GM18951 (cell line): Measurements from ENCODE around the gene MACROD2.

Experiments
- POLR2A ChIP-seq: IDR thresholded peaks from 4 replicates; pipeline ENCODE4 v1.6.1; 2011; ENCODE audit warnings: mild to moderate bottlenecking; ENCODE audit not compliant: insufficient read length, insufficient read depth; ENCODE audit errors: extremely low read depth
- in situ Hi-C: fragments of 300-500 bp; cut with MboI; formaldehyde crosslinking; loops from one replicate; pipeline ENCODE4 v1.12.0; 2022; ENCODE audit warnings: low sequenced_read_pairs, mixed read lengths, inconsistent platforms; ENCODE audit not compliant: unreplicated experiment

Gene MACROD2

DNA sequence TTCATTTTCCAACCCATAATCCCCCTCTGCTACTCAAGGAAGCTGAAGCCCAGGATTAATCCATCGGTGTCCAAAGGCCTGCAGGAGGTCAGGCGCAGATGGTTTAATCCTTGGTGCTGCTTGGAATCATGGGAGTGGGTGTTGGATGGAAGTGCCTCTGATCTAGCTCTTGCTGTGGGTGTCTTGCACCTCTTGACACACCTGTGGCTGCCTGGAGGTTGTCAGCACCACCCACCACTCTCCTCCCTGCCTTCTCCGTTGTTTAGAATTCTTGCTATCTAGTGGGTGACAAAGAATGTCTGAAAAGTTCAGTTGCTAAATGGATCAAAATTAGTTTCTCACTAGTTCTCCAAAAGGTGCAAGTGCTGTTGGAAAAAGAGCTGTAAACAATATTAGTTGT, 1416.5 kb downstream of the MACROD2 start:
- TF ChIP-seq POLR2A = no peak
- in situ Hi-C loops = no loop called here

DNA sequence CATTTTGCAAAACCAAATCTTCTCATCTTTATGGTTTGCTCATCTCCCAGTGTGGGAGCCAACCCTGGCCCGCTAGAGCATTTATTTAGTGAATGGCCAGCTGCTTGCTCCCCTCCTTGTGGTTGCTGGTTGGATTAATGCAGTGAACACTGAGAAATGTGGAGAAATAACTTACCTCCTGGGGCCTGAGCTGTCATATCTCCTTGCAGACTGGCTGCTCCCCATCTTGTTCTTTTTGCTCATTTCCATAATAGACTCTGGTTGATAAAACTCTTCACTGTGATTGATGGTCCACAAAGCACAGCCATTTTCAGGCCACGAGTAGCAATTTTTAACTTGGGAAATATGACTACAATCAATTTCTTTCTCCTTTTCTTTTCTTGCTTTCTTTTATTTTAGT, 1420.6 kb downstream of the MACROD2 start:
- in situ Hi-C loops = no loop called here
- TF ChIP-seq POLR2A = no peak

DNA sequence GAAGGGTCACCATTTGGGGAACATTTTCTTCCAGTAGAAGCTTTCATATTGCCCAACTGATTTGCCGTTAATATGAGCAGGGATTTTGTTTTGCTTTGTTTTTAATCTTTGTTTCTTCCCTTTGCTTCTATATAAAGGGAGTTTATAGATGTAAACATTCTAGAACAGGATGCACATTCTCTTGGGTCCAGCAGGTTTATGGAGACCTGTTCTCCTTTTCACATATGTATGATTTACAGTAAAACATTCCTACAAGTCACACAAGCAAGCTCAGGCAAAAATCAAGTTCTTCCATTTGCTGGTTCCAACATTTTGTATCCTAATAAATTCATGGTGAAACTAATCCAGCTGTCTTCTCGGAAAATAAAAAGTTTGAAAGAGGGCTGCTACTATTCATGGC, 1424.5 kb downstream of the MACROD2 start:
- in situ Hi-C loops = no loop called here
- TF ChIP-seq POLR2A = no peak

DNA sequence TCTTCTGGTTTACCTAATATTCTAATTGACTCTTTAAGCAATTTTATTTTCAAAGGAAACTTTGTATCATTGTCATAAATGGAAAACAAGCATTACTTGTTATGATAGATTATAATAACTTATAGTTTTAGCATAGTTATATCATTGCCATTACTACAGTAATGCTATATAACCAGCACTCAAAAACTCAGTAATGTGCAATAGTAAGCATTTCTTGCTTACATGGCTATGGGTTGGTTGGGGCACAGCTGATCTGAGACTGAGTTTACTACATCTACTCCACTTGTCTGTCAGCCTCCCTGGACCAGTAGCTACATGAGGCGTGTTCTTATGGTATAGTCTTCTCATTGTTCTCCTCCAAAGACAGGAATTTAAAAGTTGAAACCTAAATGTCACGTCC, 1427.7 kb downstream of the MACROD2 start:
- in situ Hi-C loops = no loop called here
- TF ChIP-seq POLR2A = no peak

DNA sequence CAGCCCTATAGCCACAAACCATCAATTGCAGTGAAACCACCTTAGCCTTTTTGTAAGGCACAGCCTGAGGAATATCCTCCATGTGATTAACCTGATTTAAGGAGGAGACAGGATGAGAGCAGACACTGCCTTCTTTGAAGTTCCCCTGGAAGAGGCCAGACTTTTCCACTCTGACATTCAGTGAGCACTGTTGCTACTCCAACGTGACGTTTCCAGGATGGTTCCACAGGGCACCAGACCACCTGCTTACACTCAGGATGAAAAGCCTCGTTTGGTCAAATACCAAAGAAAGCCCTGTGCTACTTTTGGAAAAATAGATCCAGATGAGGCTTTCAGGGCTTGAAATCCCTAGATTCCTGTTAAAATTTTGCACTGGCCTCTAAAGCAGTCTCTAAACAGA, 1444.2 kb downstream of the MACROD2 start:
- no peak for TF ChIP-seq POLR2A
- in situ Hi-C loops = no loop called here

DNA sequence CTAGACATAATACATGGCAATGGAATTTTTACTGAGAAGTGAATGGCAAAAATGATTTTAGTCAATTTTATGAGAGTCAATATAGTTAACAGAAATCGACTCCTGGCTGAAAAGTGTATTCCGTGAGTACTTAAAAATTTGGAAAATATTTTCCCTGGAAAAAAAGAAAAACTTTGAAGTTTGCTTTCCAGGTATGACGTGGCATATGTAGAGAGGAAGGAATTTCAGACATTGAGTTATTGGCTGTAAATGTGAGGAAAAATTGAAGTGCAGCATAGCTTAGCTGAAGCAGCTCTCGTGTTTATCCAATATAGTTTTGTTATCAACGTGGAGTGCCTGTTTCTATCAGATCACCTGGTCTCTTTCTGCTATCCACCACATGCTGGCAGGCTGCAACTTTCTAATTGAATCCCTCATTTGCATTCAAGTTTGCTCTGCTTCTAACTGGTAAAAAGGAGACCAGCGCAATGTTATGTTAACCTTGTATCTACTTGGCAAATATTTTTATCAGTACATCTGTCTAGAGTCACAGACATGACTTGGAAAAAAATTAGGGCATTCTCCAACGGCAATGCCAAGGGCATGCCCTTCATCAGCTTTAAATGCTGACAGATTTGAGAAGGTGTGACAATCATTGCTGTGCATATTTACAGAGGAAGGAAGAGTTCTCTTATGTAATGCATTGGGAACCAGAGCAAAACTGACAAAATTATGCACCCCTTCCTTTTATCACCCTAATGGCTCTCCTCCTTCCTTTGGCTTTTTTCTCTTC, 1444.9 kb downstream of the MACROD2 start:
- TF ChIP-seq POLR2A = no peak
- in situ Hi-C loops = no loop called here

DNA sequence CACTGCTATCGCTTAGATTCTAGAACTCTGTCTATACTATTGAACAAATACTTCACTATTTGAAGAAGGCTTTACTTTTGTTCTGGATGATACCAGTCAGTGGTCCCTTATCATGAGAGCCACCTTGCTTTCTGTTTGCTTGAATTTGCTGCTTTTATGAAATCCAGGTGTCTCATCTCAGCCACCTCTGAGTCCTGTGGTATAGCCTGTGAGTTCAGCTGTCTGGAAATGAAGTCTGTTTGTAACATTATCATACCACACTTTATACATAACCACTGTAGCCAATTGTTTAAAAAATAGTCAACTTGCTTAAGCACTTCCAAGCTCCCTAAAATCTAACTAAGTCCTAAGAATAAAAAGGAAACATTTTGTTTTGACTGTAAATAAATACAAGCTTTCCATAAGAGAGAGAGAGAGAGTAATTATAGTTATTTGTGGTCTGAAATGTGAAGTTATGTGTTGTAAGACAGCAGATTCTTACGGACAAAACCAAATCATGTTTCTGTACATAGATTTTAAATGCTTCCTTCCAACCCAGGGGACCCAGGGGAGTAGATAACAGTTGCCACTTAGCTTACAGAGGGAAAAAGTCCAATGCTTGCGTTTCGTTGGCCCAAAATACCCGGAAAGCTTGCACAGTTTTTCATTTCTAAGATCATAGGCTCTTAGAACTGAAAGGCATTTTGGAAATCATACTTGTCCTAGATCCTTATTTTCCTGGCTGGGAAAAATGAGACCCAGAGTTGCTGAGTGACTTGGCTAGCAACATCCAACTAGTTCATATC, 1449.9 kb downstream of the MACROD2 start:
- in situ Hi-C loops = no loop called here
- no peak for TF ChIP-seq POLR2A

DNA sequence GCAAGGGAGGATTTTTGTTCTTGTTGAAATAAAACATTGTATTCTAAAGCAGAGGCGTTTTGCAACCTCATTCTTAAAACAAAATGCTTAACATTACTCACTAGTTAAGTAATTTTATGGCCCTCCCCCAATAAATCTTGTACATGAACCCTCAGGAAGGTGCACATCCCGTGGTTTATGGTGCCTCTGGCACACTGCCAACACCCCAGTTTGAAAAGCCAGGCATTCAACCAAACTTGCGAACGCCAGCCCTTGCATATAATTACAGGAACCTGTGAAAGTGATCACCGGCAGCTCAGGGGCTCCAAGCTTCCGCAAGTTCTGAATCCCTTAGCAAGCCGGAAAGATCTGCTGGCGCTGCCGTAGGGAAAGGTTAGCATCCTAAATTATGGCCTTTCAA, 1451.1 kb downstream of the MACROD2 start:
- in situ Hi-C loops = no loop called here
- no peak for TF ChIP-seq POLR2A

DNA sequence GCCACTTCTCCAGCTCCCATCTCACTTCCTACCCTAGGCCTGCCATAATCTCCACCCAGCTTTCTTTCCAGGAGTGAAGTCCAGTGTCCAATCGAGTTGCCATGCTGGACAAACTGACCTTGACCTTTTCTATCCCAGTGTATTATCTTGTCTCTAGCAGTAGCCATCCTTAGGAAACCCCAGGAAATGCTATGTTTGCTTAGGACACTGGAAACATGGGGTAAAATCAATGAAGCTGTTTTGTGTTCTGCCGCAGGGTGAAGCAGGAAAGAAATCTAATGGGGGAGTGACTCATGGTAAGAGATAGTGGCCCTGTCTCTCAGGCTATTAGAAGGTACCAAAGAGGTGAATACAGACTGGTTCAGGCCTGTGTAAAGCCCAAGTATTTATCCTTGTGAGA, 1452.2 kb downstream of the MACROD2 start:
- in situ Hi-C loops = no loop called here
- no peak for TF ChIP-seq POLR2A

DNA sequence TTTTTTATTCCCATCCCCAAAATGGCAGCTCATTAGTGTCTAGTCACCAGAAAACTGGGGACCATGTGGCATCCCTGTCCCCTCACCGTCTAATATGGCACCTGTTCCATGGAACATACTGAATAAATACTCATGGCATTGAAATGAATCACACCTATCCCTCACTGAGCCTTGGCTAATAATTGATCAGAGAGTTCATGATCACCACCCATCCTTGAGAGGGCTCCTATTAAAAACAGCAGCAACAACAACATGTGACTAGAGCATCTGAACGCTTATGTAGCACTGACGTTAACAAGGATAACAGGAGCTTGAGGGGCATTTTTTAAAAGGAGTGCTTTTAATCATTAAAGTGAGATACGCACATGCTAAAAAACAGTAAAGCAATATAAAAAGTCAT, 1453.7 kb downstream of the MACROD2 start:
- in situ Hi-C loops = no loop called here
- no peak for TF ChIP-seq POLR2A

DNA sequence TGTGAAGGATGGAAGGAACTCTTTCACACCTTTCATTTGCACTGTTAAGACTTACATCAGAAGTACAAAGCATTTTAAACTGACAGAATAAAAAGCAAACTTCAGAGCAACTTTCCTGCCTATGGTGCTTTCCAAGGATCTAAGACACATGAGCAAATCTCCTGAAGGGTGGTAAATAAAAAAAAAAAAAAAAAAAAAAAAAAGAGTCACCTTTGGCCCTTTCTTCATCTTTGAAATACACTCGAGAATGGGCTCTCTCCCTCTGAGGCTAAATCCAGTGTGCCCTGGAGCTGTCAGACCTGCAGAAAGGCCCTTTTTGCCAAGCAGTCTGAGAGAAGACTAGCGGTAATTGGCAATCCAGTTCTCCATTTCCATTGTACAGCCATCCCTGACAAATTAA, 1455.9 kb downstream of the MACROD2 start:
- TF ChIP-seq POLR2A = no peak
- in situ Hi-C loops = no loop called here

DNA sequence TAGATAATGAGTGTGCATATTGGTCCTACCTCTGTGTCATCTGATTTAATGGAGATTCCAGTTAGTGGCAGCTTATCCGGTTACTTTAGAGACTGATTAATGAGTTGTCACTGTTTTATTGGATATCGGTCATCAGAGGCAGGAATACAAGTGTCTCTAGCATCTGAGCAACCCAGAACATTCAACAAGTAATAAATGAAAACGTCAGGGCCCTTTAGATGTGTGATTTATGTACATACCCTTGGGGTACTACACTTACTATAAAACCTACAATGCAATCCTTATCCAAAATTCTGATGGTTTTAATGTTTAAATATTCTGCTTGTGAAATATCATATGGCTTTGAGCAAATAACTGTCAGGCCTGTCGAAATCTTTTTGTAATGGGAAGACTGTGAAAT, 1460.0 kb downstream of the MACROD2 start:
- TF ChIP-seq POLR2A = no peak
- in situ Hi-C loops = no loop called here

DNA sequence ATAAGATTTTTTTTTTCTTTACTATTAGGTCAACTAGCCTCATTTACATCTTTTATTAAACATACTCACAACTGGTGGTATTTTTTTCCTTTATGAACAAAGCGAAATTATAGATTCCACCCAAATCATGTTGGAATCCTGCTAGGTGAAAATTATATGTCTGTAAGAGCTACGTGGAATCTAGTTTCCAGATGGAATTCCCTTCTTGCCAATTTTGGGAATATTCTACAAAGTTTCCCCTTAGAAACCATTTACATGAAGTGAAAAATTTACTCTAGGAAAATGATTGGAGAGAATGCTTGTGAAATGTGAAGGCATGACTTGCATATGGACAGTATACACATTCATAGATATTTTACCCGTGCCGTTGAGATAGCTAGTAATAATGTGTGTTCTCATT, 1466.6 kb downstream of the MACROD2 start:
- no peak for TF ChIP-seq POLR2A
- in situ Hi-C loops = no loop called here

DNA sequence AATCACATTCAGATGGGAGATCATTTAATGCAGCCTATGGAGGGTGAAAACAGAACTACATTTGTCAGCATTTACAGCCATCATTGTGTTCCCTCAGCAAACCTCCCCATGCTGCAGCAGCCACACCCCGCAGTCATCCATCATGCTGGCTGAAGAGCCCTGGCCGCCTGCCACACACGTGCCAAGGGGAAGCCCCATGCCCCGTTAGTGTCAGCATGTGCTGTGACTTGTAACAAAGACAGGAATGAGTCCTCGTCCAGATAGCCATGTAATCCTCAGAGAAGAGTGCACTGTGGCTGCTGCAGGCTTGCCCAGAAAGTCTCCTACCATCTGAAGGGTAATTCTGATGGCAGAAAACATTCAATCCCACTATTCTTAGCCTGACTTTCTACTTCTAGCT, 1480.2 kb downstream of the MACROD2 start:
- in situ Hi-C loops = no loop called here
- TF ChIP-seq POLR2A = no peak
